GM19452 (cell line): ENCODE measurements around the gene GRIN2A.

Experiments
- ATAC-seq: cut with Tn5 transposase; IDR thresholded peaks from one replicate; pipeline ENCODE4 v1.9.1; 2021; ENCODE audit not compliant: unreplicated experiment

Gene GRIN2A

DNA sequence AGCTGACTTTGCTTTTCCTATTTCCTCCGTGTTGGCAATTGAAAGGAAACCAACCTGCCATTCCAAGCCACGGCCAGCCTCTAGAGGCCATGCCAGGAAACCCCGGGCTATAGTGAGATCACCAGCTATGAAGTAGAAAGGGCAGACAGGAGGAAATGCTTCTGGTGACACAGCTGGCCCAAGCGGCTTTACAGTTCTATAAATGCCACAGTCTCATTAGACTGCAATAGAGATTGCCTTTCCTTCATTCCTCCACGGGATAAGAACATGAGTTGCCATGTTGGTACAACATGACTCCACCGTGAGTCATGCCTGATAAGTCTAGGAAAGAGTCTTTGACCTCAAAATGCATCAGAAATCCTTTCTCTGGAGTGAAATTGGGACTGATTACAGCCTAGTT lies 384.9 kb downstream of the GRIN2A start:
- ATAC-seq, result no peak

- no peak for ATAC-seq
Observed at GRCh38 chr16:9793623-9794022, 388.6 kb downstream of the GRIN2A start.

- no peak for ATAC-seq
Observed at GRCh38 chr16:9791556-9791955, 390.7 kb downstream of the GRIN2A start.

DNA sequence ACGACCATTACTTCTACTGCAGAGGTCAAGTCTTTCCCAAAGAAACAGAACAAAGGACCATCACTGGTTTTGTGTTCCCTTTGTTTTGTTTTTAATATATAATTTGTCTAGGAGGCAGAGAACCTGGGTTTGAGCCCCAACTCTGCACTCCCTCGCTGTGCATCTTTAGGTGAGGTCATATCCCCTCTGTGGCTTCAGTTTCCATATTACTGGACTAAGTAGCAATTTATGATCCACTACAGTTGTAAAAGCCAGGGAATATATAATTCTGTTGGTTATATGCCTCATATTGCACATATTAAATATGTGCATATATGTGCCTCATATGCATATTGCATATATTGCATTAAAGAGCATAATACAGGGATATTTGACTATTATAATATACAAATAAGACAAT lies 392.0 kb downstream of the GRIN2A start:
- ATAC-seq, result no peak

- ATAC-seq, result no peak
Observed at GRCh38 chr16:9787717-9788116, 394.5 kb downstream of the GRIN2A start.

DNA sequence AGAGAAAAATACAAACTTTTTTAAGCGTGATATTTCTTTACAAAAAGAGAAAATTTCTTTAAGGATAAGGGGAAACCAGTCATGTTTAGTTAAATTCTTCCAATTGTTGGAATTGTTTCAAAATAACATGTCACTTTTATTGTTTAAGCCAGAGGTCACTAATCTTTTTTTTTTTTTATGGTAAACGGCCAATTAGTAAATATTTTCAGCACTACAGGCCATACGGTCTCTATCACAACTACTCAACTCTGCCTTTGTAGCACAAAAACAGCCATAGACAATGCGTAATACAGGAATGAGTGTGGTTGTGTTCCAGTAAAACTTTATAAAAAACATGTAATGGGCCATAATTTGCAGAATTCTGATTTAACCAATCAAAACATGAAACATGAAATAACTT lies 401.4 kb downstream of the GRIN2A start:
- ATAC-seq, result no peak

- ATAC-seq, result no peak
Observed at GRCh38 chr16:9778849-9779248, 403.4 kb downstream of the GRIN2A start.

DNA sequence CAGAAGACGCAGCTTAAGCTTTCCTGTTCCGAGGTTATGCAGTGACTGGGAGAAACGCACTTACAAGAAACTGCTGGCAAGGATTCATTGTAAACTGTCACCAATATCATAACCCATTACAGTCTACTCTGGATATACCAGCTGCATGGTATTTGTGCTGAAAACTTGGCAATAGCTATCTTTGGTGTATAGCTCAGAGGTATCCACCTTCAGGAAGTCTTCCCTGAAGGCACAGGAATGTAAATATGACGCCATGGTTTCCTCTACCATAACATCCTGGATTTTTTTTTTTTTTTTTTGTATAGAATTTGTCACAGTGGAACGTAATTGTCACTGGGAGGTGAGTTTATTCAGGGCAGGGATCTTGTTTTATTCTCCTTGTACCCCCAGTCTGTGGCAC lies 406.2 kb downstream of the GRIN2A start:
- ATAC-seq, result no peak

DNA sequence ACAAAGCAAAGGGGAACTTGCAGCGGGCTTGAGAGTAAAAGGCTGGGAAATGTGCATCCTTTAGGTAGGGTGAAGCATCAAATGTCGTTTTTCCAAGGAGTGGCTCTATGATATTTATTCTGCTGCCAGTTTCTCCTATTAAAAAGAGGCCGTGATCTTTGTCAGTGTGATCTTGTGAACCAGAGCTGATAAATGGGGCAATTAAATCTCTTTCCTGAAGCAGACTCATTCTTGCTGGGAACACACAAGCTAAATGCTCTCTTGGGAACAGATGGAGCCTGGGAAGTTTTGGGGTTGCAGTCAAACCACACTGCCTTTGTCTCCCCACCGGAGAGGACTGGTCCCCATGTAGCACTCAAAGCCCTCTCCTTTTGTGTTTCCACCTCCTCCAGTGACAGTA lies 408.9 kb downstream of the GRIN2A start:
- no peak for ATAC-seq

- no peak for ATAC-seq
Observed at GRCh38 chr16:9772526-9773225, 409.6 kb downstream of the GRIN2A start.

DNA sequence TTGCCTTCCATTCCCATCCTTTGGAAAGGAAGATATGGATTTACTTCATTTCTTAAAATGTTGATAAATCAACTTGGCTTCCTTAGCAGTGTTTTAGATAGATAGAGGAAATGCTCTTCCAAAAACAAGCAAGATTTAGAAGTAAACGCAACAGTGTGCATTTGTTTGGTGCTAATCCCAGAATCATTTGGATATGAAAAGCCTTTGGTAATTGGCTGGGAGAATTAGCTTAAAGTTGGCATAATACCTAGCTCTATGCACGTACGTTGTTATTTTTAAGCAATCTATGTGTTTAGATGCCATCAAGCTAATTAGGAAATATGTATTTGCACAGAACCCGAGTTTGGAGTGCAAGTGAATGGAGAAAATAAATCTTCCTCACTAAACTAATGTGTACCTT lies 415.3 kb downstream of the GRIN2A start:
- ATAC-seq, result no peak

- ATAC-seq, result no peak
Observed at GRCh38 chr16:9763505-9763904, 418.7 kb downstream of the GRIN2A start.

GRCh38 chr16:9761870-9762269 lies 420.4 kb downstream of the GRIN2A start:
- ATAC-seq, result no peak

- ATAC-seq, result no peak
Observed at GRCh38 chr16:9757687-9758086, 424.5 kb downstream of the GRIN2A start.

DNA sequence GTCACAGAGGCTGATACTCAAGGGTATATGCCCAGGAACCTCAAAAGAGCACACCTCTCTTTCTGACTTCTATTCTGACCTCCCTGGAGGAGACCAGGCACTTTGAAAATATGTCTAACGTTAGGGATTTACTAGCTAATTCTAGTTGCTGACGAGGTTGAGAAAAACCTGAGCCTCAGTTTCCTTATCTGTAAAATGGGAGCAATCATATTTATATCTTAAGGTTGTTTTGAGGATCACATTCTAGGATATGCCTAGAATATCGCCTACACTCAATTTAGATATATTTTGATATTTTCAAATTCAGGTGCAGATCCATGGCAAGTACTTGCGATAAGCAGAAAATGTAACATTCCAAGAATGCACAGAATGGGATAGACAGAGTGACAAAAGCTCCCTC lies 425.8 kb downstream of the GRIN2A start:
- ATAC-seq, result no peak

DNA sequence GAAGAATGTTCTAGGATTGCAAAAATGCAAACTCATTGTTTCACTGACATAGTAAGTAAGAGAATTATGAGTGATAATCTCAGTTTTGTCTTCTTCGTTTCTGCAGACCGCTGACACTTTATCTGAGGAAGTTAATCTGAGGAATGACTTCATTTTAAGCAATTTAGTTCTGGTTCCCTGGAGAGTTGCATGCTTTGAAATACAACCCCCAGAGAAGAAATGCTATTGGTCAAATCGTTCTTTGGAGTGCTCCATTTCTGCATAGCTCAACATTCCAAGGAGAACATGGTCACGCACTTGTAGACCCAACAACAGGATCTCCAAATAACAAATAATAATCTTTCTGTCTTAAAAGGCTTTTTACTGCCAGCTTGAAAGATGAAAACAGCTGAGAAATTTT lies 427.1 kb downstream of the GRIN2A start:
- no peak for ATAC-seq

DNA sequence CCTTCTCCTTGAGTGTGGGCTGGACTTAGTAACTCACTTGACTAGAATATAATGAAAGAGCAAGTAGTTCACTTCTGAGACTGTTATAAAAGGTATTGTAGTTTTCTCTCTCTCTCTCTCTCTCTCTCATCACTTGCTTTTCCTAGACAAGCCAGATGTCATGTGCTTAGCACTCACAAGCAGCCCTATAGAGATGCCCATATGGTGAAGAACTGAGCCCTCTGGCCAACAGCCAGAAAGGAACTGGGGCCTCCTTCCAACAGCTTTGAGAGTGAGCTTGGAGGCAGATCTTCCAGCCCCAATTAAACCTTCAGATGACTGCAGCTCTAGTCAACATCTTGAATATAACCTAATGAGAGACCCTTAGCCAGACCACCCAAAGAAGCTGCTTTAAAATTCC lies 440.5 kb downstream of the GRIN2A start:
- no peak for ATAC-seq

DNA sequence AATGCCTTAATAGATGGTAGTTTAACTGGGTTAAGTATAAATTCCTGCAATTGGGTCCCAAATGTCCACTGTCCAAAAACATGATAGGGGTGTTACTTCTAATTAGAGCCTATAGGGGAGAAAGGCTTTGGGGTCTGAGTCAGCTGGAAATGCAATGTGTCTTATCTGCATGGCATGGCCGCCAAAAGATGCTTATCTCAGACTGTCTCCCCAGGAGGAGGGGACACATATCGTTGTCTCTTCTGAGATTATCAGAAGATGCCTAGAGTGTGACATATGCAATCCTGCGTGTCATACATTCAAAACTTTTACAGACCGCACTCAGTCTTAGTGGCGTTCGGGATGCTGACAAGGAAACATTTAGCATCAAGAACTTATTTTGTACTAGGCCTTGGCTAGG lies 442.9 kb downstream of the GRIN2A start:
- ATAC-seq, result no peak

DNA sequence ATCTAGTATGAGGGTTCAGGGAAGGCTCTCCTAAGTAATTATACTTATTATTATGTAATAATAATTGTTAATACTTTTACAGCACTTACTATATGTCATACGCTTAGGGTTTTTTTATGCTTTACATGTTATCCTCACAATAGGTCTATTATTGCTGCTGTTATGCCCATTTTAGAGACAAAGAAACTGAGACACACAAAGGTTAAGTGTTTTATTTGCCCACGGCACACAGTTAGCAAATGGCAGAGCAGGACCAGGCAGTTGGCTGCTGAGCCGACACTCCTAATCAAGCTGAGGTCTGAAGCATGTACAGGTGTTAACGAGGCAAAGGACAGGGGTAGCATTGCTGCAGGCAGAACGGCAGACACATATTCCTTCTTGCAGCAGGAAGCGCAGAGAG lies 443.5 kb downstream of the GRIN2A start:
- ATAC-seq, result no peak

DNA sequence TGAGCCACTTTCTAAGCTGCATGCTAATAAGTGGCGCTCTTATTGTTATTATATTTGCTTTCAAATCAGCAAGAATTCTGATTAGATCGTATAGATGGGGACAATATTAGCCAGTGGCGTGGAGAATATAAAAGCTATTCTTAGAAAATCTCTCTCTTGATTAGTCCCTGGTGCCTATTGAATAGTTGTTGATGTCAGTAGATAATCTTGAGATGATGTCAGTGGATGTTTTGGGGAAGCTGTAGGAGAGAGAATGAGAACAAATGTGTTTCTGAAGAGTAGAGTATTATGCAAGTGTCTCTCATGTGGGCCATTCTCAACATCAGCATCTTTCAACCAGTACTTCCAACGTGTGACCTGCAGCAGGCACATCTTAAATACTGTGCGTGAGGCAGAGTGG lies 445.7 kb downstream of the GRIN2A start:
- no peak for ATAC-seq

DNA sequence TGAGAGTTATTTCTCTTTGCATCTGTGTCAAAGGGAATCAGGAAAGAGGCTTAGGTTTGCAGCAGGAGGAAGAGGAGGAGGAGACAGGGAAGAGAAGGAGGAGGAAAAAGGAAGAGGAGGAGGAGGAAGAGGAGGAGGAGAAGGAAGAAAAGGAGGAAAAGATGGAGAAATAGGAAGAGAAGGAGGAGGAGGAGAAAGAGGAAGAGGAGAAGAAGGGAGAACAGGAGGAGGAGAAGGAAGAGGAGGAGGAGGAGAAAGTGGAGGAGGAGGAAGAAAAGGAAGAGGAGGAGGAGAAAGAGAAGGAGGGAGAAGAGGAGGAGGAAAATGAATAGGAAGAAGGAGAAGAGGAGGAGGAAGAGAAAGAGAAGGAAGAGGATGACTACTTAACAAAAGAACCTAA lies 459.1 kb downstream of the GRIN2A start:
- ATAC-seq, result no peak

GRCh38 chr16:9713907-9714306 lies 468.3 kb downstream of the GRIN2A start:
- no peak for ATAC-seq

DNA sequence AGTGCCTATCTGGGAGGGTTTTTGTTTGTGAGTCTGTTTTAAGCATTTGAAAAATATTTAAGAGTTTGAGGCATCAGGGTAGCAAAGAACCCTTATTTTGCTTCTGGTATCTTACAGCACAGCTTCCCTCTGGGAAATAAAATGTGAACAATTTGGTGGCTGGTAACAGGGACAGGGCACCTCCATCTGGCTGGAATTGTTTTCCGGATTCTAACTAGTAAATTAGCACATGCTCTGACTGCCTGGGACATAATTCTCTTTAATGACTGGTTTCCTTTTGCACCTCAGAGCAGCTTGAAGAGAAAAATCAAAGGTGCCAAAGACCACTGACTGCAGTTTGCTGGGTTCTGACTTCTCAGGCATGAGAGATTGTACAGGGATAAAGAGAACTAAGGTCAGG lies 469.1 kb downstream of the GRIN2A start:
- ATAC-seq, result no peak
